BE2C (cell line): ENCODE data around the gene DMC1.

Experiments
- DNase-seq: peaks from one replicate; pipeline ENCODE4 v3.0.0-alpha.2; 2020
- H3K27me3 ChIP-seq: fragments of 250-450 bp; sonication (Bioruptor Pico); 2 replicates; pipeline ENCODE4 v1.5.1; 2020; ENCODE audit warnings: mild to moderate bottlenecking
- H3K36me3 ChIP-seq: fragments of 250-450 bp; sonication (Bioruptor Pico); 2 replicates; pipeline ENCODE4 v1.5.1; 2020; ENCODE audit warnings: mild to moderate bottlenecking
- H3K4me1 ChIP-seq: fragments of 250-450 bp; sonication (Bioruptor Pico); 2 replicates; pipeline ENCODE4 v1.5.1; 2020
- H3K4me3 ChIP-seq: 2 replicates; pipeline ENCODE4 v1.5.1; 2011; ENCODE audit warnings: low read depth, low read length
- H3K9me3 ChIP-seq: fragments of 250-450 bp; sonication (Bioruptor Pico); 2 replicates; pipeline ENCODE4 v1.5.1; 2020
- CTCF ChIP-seq: IDR thresholded peaks from 2 replicates; pipeline ENCODE4 v1.5.1; 2012; ENCODE audit warnings: mild to moderate bottlenecking, low read depth, low read length

The DMC1 gene

GRCh38 chr22:38554281-38554680 is 15.7 kb downstream of the DMC1 start:
- H3K4me3 ChIP-seq: no peak overlapping the region
- no peaks in the 10 kb centered on the region for H3K9me3 ChIP-seq
- TF ChIP-seq CTCF: no peak
- H3K36me3 ChIP-seq: no peaks in the 10 kb centered on the region
- DNase-seq: no peak
- no peaks in the 10 kb centered on the region for H3K4me1 ChIP-seq
- H3K27me3 ChIP-seq: no peaks in the 10 kb centered on the region

- DNase-seq: no peak
- H3K9me3 ChIP-seq: no peaks in the 10 kb centered on the region; the same call in 1 of the 2 replicates
- no peaks in the 10 kb centered on the region for H3K36me3 ChIP-seq
- no peaks in the 10 kb centered on the region for H3K27me3 ChIP-seq
- H3K4me3 ChIP-seq: no peak overlapping the region
- TF ChIP-seq CTCF: no peak
- no peaks in the 10 kb centered on the region for H3K4me1 ChIP-seq
Observed at GRCh38 chr22:38549101-38549894, 20.7 kb downstream of the DMC1 start.

- H3K27me3 ChIP-seq: no peaks in the 10 kb centered on the region
- DNase-seq: no peak
- H3K4me3 ChIP-seq: no peak overlapping the region
- no peaks in the 10 kb centered on the region for H3K4me1 ChIP-seq
- no peaks in the 10 kb centered on the region for H3K36me3 ChIP-seq
- H3K9me3 ChIP-seq: peaks cover 3% of the 10 kb centered on the region
- no peak for TF ChIP-seq CTCF
Observed at GRCh38 chr22:38540701-38541100, 29.3 kb downstream of the DMC1 start.

- H3K4me1 ChIP-seq: no peaks in the 10 kb centered on the region
- H3K9me3 ChIP-seq: no peaks in the 10 kb centered on the region
- H3K4me3 ChIP-seq: no peak overlapping the region
- H3K36me3 ChIP-seq: no peaks in the 10 kb centered on the region
- no peak for DNase-seq
- no peak for TF ChIP-seq CTCF
- H3K27me3 ChIP-seq: no peaks in the 10 kb centered on the region
Observed at GRCh38 chr22:38531251-38531938, 38.6 kb downstream of the DMC1 start.

GRCh38 chr22:38524429-38524828 is 45.6 kb downstream of the DMC1 start:
- H3K27me3 ChIP-seq: peaks cover 14% of the 10 kb centered on the region
- H3K9me3 ChIP-seq: no peaks in the 10 kb centered on the region
- no peak overlapping the region for H3K4me3 ChIP-seq
- no peak for DNase-seq
- H3K36me3 ChIP-seq: no peaks in the 10 kb centered on the region
- H3K4me1 ChIP-seq: no peaks in the 10 kb centered on the region
- no peak for TF ChIP-seq CTCF

GRCh38 chr22:38523479-38523878 is 46.5 kb downstream of the DMC1 start:
- DNase-seq: no peak
- no peaks in the 10 kb centered on the region for H3K4me1 ChIP-seq
- H3K27me3 ChIP-seq: peaks cover 14% of the 10 kb centered on the region
- H3K4me3 ChIP-seq: no peak overlapping the region
- H3K36me3 ChIP-seq: no peaks in the 10 kb centered on the region
- no peaks in the 10 kb centered on the region for H3K9me3 ChIP-seq
- no peak for TF ChIP-seq CTCF
